WTC11 (cell line): ENCODE measurements around the gene DEFB132. TPM values are rescaled to one million over a fixed set of nuclear protein-coding genes. Genes with fewer than 3 reads are reported as not detected.

Source experiments
- AFF4 ChIP-seq: sonication (generic); formaldehyde crosslinking; IDR thresholded peaks from 2 replicates; pipeline ENCODE4 v1.8.1; 2023; ENCODE audit warnings: mild to moderate bottlenecking, missing genetic modification reagents, borderline replicate concordance
- ARID4B ChIP-seq: sonication (generic); formaldehyde crosslinking; IDR thresholded peaks from 2 replicates; pipeline ENCODE4 v1.8.0; 2023; ENCODE audit warnings: missing genetic modification reagents, mild to moderate bottlenecking, borderline replicate concordance
- ATF2 ChIP-seq: sonication (generic); formaldehyde crosslinking; IDR thresholded peaks from 2 replicates; pipeline ENCODE4 v1.8.1; 2022; ENCODE audit warnings: low read depth, missing genetic modification reagents, borderline replicate concordance
- CDX4 ChIP-seq: fragments of 250-450 bp; sonication (Bioruptor Pico); IDR thresholded peaks from 2 replicates; pipeline ENCODE4 v1.9.0; 2021; ENCODE audit warnings: moderate library complexity, mild to moderate bottlenecking, inconsistent platforms, borderline replicate concordance
- ETV6 ChIP-seq: sonication (generic); formaldehyde crosslinking; IDR thresholded peaks from 2 replicates; pipeline ENCODE4 v1.8.1; 2022; ENCODE audit warnings: mild to moderate bottlenecking, missing genetic modification reagents
- NR2C2 ChIP-seq: sonication (generic); formaldehyde crosslinking; IDR thresholded peaks from 2 replicates; pipeline ENCODE4 v1.8.0; 2022; ENCODE audit warnings: mild to moderate bottlenecking, missing genetic modification reagents
- PRRX2 ChIP-seq: fragments of 250-450 bp; sonication (Bioruptor Pico); IDR thresholded peaks from 2 replicates; pipeline ENCODE4 v1.8.0; 2021; ENCODE audit warnings: mild to moderate bottlenecking
- ZNF232 ChIP-seq: sonication (generic); formaldehyde crosslinking; IDR thresholded peaks from 2 replicates; pipeline ENCODE4 v1.8.0; 2022; ENCODE audit warnings: mild to moderate bottlenecking, missing genetic modification reagents
- ZNF281 ChIP-seq: sonication (generic); formaldehyde crosslinking; IDR thresholded peaks from 2 replicates; pipeline ENCODE4 v1.8.0; 2023; ENCODE audit warnings: mild to moderate bottlenecking, missing genetic modification reagents
- ZNF396 ChIP-seq: fragments of 250-450 bp; sonication (Bioruptor Pico); IDR thresholded peaks from 2 replicates; pipeline ENCODE4 v1.8.0; 2021; ENCODE audit warnings: mild to moderate bottlenecking, moderate library complexity, borderline replicate concordance
- ZNF512 ChIP-seq: sonication (generic); formaldehyde crosslinking; IDR thresholded peaks from 2 replicates; pipeline ENCODE4 v1.8.1; 2022; ENCODE audit warnings: missing genetic modification reagents, borderline replicate concordance
- total RNA-seq: library from RNA; stranded (reverse); gene quantifications from 3 replicates; pipeline ENCODE4 v1.2.3, GENCODE V29; 2021

The DEFB132 gene
- total RNA-seq, 1 experiment from 2014 or later = not detected

- no peak for TF ChIP-seq AFF4
- TF ChIP-seq NR2C2 (CRISPR knock-in tag) = no peak
- no peak for TF ChIP-seq ATF2
- no peak for TF ChIP-seq ARID4B (CRISPR knock-in tag)
- no peak for TF ChIP-seq ZNF232 (CRISPR knock-in tag)
- no peak for TF ChIP-seq PRRX2 (CRISPR knock-in tag)
- TF ChIP-seq CDX4 (CRISPR knock-in tag) = no peak
- no peak for TF ChIP-seq ZNF396 (CRISPR knock-in tag)
- no peak for TF ChIP-seq ETV6 (CRISPR knock-in tag)
- no peak for TF ChIP-seq ZNF281 (CRISPR knock-in tag)
- TF ChIP-seq ZNF512 = no peak
Observed at GRCh38 chr20:227439-228105, 30.0 kb upstream of the DEFB132 start (continued).
